Sigmoid colon (tissue), 7 donors: ENCODE data around the gene DIP2B. TPM values are rescaled to one million over a fixed set of nuclear protein-coding genes. Genes with fewer than 3 reads are reported as not detected.

ENCODE experiments used
- DNase-seq: peaks from one replicate; pipeline ENCODE4 v3.0.0-alpha.2; 2019
- H3K27ac ChIP-seq, 4 donors: fragments of 200-600 bp; sonication (generic); one replicate each; pipeline ENCODE4 v1.5.1; 2016 to 2019; ENCODE audit warnings: mild to moderate bottlenecking in 1 of 4
- H3K27me3 ChIP-seq, 3 donors: fragments of 200-600 bp; sonication (generic); one replicate each; pipeline ENCODE4 v1.5.1; 2019; ENCODE audit warnings: mild to moderate bottlenecking in 1 of 3
- H3K36me3 ChIP-seq, 4 donors: fragments of 200-600 bp; sonication (generic); one replicate each; pipeline ENCODE4 v1.5.1; 2016 to 2019
- H3K4me1 ChIP-seq, 4 donors: fragments of 200-600 bp; sonication (generic); one replicate each; pipeline ENCODE4 v1.5.1; 2017 to 2019
- H3K4me3 ChIP-seq, 4 donors: fragments of 200-600 bp; sonication (generic); one replicate each; pipeline ENCODE4 v1.5.1; 2017 to 2019; ENCODE audit warnings: mild to moderate bottlenecking in 2 of 4, moderate library complexity in 1 of 4
- H3K9me3 ChIP-seq, 4 donors: fragments of 200-600 bp in 3 of 4; sonication (generic) in 3 of 4; one replicate each; pipeline versions ENCODE4 v1.5.1 to v1.6.1; 2013 to 2019
- CTCF ChIP-seq, 4 experiments: fragments of 450-650 bp in 3 of 4; fragments of 200-600 bp in 1 of 4; IDR thresholded peaks; one replicate each; pipeline ENCODE4 v1.5.1; 2016 to 2019; ENCODE audit warnings: antibody characterized with exemption in 4 of 4, mild to moderate bottlenecking in 3 of 4, moderate library complexity in 2 of 4
- EP300 ChIP-seq, 4 donors: sonication (generic); formaldehyde crosslinking; IDR thresholded peaks; one replicate each; pipeline ENCODE4 v1.6.1; 2017; ENCODE audit warnings: antibody characterized with exemption in 4 of 4
- POLR2A ChIP-seq, 2 donors: fragments of 450-650 bp; IDR thresholded peaks; one replicate each; pipeline ENCODE4 v1.6.1; 2016; ENCODE audit warnings: antibody characterized with exemption in 2 of 2, mild to moderate bottlenecking in 2 of 2, moderate library complexity in 2 of 2
- POLR2AphosphoS5 ChIP-seq, 4 donors: sonication (generic); formaldehyde crosslinking; IDR thresholded peaks; one replicate each; pipeline ENCODE4 v1.6.1; 2017; ENCODE audit warnings: antibody characterized with exemption in 4 of 4
- WGBS, 2 donors: extraction: QIAGEN DNeasy Blood & Tissue Kit; methylation state at CpG; one replicate each; pipeline ENCODE4 v1.1.7; 2013; 5-methylcytosine and 5-hydroxymethylcytosine counted together
- intact Hi-C: fragments of 100-400 bp; cut with DNase I; formaldehyde crosslinking; loops from one replicate; pipeline ENCODE4 v1.15.1; 2023
- polyA plus RNA-seq, 3 donors: library from polyadenylated mRNA; stranded (reverse); fragments of 200-250 nt; gene quantifications; one replicate each; pipeline ENCODE4 v1.2.3, GENCODE V29; 2013
- total RNA-seq, 4 donors: library from RNA; depleted of rRNA; stranded (reverse); fragments of >200 nt; gene quantifications; one replicate each; pipeline ENCODE4 v1.1.0, GENCODE V29; 2016
- donor health status: healthy with polysubstance abuse.
- donor health status: Bipolar disorder and iron deficiency.
- donor health status: healthy.

DIP2B gene
- total and polyA plus RNA-seq, 7 donors, result 7.2 to 28.0 (median 16.4) TPM

- intact Hi-C loops, result no loop called here
- 90 to 94% methylated on average over 4 of the region's 4 CpGs for WGBS, 2 donors
- no peaks in the 10 kb centered on the region for H3K9me3 ChIP-seq
- no peak overlapping the region for H3K4me3 ChIP-seq
- peaks cover 0 to 6% (median 0%) of the 10 kb centered on the region in 4 donors for H3K4me1 ChIP-seq
- DNase-seq, result no peak
- peaks cover 12 to 99% (median 46%) of the 10 kb centered on the region in 4 donors for H3K36me3 ChIP-seq
- no peak overlapping the region for H3K27ac ChIP-seq
- no peaks in the 10 kb centered on the region for H3K27me3 ChIP-seq
- TF ChIP-seq POLR2A (IDR thresholded peaks at IDR 0.05) (no peak), EP300 (IDR thresholded peaks at IDR 0.05) (no peak), POLR2AphosphoS5 (IDR thresholded peaks at IDR 0.05) (no peak), CTCF (IDR thresholded peaks at IDR 0.05) (no peak)
Measured at GRCh38 chr12:50728841-50729240, 224.1 kb downstream of the DIP2B start.

GRCh38 chr12:50732591-50732990, 227.8 kb downstream of the DIP2B start:
- TF ChIP-seq CTCF (IDR thresholded peaks at IDR 0.05), result no peak
- no peak for TF ChIP-seq EP300 (IDR thresholded peaks at IDR 0.05)
- no peak for TF ChIP-seq POLR2AphosphoS5 (IDR thresholded peaks at IDR 0.05)
- no peak for TF ChIP-seq POLR2A (IDR thresholded peaks at IDR 0.05)
- WGBS, 2 donors, result 93 to 94% methylated on average over 9 of the region's 9 CpGs
- peaks cover 4 to 100% (median 43%) of the 10 kb centered on the region in 4 donors for H3K36me3 ChIP-seq
- H3K9me3 ChIP-seq, result no peaks in the 10 kb centered on the region
- intact Hi-C loops, result loop anchor here (10.0 kb wide), 1 partner anchor 228 kb away; the partner anchor contains the start of gene DIP2B
- no peaks in the 10 kb centered on the region for H3K4me1 ChIP-seq
- no peak for DNase-seq
- H3K4me3 ChIP-seq, result no peak overlapping the region
- H3K27me3 ChIP-seq, result no peaks in the 10 kb centered on the region
- no peak overlapping the region for H3K27ac ChIP-seq

- intact Hi-C loops, result loop anchor here (10.0 kb wide), 1 partner anchor 229 kb away; the partner anchor contains the start of gene DIP2B
- H3K4me1 ChIP-seq, result no peaks in the 10 kb centered on the region
- TF ChIP-seq EP300 (IDR thresholded peaks at IDR 0.05), result no peak
- no peak overlapping the region for H3K4me3 ChIP-seq
- WGBS, 2 donors, result 93 to 94% methylated on average over 3 of the region's 3 CpGs
- DNase-seq, result no peak
- H3K36me3 ChIP-seq, result peaks cover 4 to 100% (median 43%) of the 10 kb centered on the region in 4 donors
- H3K27ac ChIP-seq, result no peak overlapping the region
- no peaks in the 10 kb centered on the region for H3K9me3 ChIP-seq
- no peaks in the 10 kb centered on the region for H3K27me3 ChIP-seq
Measured at GRCh38 chr12:50733706-50734105, 228.9 kb downstream of the DIP2B start.

- Histone ChIP-seq H3K9me3 (no peaks in the 10 kb centered on the region), H3K36me3 (peaks cover 4 to 100% (median 46%) of the 10 kb centered on the region in 4 donors), H3K4me3 (no peak overlapping the region), H3K27ac (no peak overlapping the region), H3K4me1 (no peaks in the 10 kb centered on the region), H3K27me3 (no peaks in the 10 kb centered on the region)
- intact Hi-C loops, result loop anchor here (10.0 kb wide), 1 partner anchor 230 kb away; the partner anchor contains the start of gene DIP2B
- no peak for DNase-seq
- TF ChIP-seq CTCF (IDR thresholded peaks at IDR 0.05) (peak in 2 of 4 experiments; percentile 15 to 40), POLR2A (IDR thresholded peaks at IDR 0.05) (no peak)
- WGBS, 2 donors, result 84 to 87% methylated on average over 10 of the region's 10 CpGs
Measured at GRCh38 chr12:50734409-50735263, 229.9 kb downstream of the DIP2B start.

GRCh38 chr12:50739611-50740010, 234.8 kb downstream of the DIP2B start:
- Histone ChIP-seq H3K27ac (no peak overlapping the region), H3K36me3 (peaks cover 21 to 100% (median 48%) of the 10 kb centered on the region in 4 donors), H3K4me1 (no peaks in the 10 kb centered on the region), H3K9me3 (no peaks in the 10 kb centered on the region), H3K4me3 (no peak overlapping the region), H3K27me3 (no peaks in the 10 kb centered on the region)
- TF ChIP-seq EP300 (IDR thresholded peaks at IDR 0.05), result no peak
- TF ChIP-seq CTCF (IDR thresholded peaks at IDR 0.05), result no peak
- TF ChIP-seq POLR2AphosphoS5 (IDR thresholded peaks at IDR 0.05), result no peak
- no peak for TF ChIP-seq POLR2A (IDR thresholded peaks at IDR 0.05)
- intact Hi-C loops, result loop anchor here (10.0 kb wide), 1 partner anchor 235 kb away; the partner anchor contains the start of gene DIP2B
- 96 to 97% methylated on average over 7 of the region's 7 CpGs for WGBS, 2 donors
- no peak for DNase-seq
